Mesothelial cell of epicardium (in vitro differentiated cells): ENCODE measurements around the gene ZBTB21. TPM values are rescaled to one million over a fixed set of nuclear protein-coding genes. Genes with fewer than 3 reads are reported as not detected.
"Not testable (repeated sequence)": the region's sequence is repeated elsewhere in the genome, so short reads cannot be mapped to it uniquely, and the experiment has no call there.

Experiments
- DNase-seq, 2 experiments: peaks; one replicate each; pipeline ENCODE4 v3.0.0; 2021; ENCODE audit warnings: low spot score in 2 of 2; ENCODE audit not compliant: unreplicated experiment in 2 of 2
- H3K27ac Mint-ChIP-seq: 2 replicates; pipeline ENCODE4 v1.8.0; 2021; ENCODE audit warnings: mixed read lengths
- H3K27me3 Mint-ChIP-seq: 2 replicates; pipeline ENCODE4 v1.8.0; 2021; ENCODE audit warnings: low read depth, mixed read lengths
- H3K36me3 Mint-ChIP-seq: 2 replicates; pipeline ENCODE4 v1.8.0; 2021; ENCODE audit warnings: mixed read lengths
- H3K4me1 Mint-ChIP-seq: 2 replicates; pipeline ENCODE4 v1.8.0; 2021; ENCODE audit warnings: mixed read lengths
- H3K4me3 Mint-ChIP-seq: 2 replicates; pipeline ENCODE4 v1.8.0; 2021; ENCODE audit warnings: mild to moderate bottlenecking, moderate library complexity, mixed read lengths
- H3K9me3 Mint-ChIP-seq: 2 replicates; pipeline ENCODE4 v1.8.0; 2021; ENCODE audit warnings: mixed read lengths
- total RNA-seq: library from RNA; stranded (reverse); gene quantifications from 3 replicates; pipeline ENCODE4 v1.2.1, GENCODE V29; 2021
- TF ChIP-seq, protein P1 (sequence below): fragments of 200-600 bp; sonication (generic); IDR thresholded peaks from one replicate; pipeline ENCODE4 v1.5.0; 2021; ENCODE audit warnings: antibody characterized with exemption; ENCODE audit not compliant: unreplicated experiment

Gene ZBTB21
- total RNA-seq, 1 donor from 2014 or later = 17.4 TPM

DNA sequence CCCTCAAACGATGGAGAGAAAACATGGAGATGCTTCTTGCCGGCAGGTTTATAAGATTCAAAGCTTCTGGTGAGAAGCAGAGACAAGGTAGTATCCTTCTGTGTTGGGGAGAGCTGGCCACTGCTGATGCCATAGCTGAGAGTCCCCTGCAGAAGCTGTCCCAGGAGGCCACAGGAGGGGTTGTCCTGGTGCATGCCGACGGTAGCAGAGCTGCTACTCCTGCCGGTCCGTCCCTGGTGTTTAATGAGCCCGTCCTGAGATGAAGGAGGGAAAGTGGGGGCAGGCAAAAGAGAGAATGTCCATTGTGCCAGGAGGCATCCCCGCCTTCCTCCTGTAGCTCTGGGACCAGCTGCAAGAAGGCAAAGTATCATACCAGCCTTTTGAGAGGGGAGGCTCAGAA lies 46.0 kb downstream of the ZBTB21 start:
- Mint-ChIP-seq H3K27ac (no peak overlapping the region), H3K9me3 (no peaks in the 10 kb centered on the region), H3K27me3 (no peaks in the 10 kb centered on the region), H3K4me3 (no peak overlapping the region), H3K36me3 (no peaks in the 10 kb centered on the region), H3K4me1 (peaks cover 14% of the 10 kb centered on the region)
- no peak for DNase-seq
- TF ChIP-seq, protein P1, sequence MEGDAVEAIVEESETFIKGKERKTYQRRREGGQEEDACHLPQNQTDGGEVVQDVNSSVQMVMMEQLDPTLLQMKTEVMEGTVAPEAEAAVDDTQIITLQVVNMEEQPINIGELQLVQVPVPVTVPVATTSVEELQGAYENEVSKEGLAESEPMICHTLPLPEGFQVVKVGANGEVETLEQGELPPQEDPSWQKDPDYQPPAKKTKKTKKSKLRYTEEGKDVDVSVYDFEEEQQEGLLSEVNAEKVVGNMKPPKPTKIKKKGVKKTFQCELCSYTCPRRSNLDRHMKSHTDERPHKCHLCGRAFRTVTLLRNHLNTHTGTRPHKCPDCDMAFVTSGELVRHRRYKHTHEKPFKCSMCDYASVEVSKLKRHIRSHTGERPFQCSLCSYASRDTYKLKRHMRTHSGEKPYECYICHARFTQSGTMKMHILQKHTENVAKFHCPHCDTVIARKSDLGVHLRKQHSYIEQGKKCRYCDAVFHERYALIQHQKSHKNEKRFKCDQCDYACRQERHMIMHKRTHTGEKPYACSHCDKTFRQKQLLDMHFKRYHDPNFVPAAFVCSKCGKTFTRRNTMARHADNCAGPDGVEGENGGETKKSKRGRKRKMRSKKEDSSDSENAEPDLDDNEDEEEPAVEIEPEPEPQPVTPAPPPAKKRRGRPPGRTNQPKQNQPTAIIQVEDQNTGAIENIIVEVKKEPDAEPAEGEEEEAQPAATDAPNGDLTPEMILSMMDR = no peak

DNA sequence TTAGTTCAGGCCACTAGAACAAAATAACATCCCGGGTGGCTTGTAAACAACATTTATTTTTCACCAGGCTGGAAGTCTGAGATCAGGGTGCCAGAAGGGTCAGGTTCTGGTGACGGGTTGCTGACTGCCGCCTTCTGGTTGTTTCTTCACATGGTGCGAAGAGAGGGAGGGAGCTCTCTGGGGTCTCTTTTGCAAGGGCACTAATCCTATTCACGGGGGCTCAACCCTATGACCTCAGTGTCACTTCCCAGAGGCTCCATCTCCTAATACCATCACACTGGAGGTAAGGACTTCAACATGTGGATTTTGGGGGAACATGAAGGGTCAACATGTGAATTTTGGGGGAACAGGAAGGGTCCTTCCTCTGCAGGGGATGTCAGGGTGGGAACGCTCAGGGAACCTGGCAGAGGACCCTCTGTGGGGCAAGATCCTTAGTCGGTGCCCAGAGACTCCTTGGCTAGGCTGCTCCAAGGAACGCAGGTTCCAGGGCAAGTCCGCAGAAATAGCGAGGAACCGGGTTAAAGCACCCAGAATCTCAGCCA lies 47.7 kb downstream of the ZBTB21 start:
- H3K4me3 Mint-ChIP-seq = no peak overlapping the region
- TF ChIP-seq, protein P1 = no peak
- no peak overlapping the region for H3K27ac Mint-ChIP-seq

DNA sequence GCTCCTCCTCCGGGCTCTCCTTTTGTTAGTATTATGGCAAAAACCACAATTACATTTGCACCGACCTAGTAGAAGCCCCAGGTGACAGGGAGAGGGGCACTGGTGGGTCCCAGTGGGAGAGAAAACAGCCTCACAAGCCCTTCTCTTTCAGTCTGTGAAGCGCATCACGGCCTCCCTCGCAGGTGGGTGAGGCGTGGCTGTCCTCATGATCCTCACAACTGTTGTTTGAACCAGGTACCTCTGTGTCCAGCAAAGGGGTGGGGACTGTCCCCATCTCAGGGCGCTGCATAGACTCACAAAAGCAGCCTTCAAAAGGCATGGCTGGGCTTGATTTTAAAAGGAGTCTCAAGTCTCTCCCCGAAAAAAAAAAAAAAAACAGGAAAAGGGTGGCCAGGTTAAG lies 48.4 kb downstream of the ZBTB21 start:
- no peak overlapping the region for H3K27ac Mint-ChIP-seq
- H3K4me3 Mint-ChIP-seq = no peak overlapping the region
- H3K27me3 Mint-ChIP-seq = no peaks in the 10 kb centered on the region
- peaks cover 14% of the 10 kb centered on the region for H3K4me1 Mint-ChIP-seq
- TF ChIP-seq, protein P1 = no peak
- no peaks in the 10 kb centered on the region for H3K36me3 Mint-ChIP-seq
- no peaks in the 10 kb centered on the region for H3K9me3 Mint-ChIP-seq
- no peak for DNase-seq

More for the DNA sequence above, 47.7 kb downstream of the ZBTB21 start:
- no peaks in the 10 kb centered on the region for H3K27me3 Mint-ChIP-seq
- H3K36me3 Mint-ChIP-seq = no peaks in the 10 kb centered on the region
- DNase-seq = no peak
- H3K4me1 Mint-ChIP-seq = peaks cover 6% of the 10 kb centered on the region
- H3K9me3 Mint-ChIP-seq = no peaks in the 10 kb centered on the region

DNA sequence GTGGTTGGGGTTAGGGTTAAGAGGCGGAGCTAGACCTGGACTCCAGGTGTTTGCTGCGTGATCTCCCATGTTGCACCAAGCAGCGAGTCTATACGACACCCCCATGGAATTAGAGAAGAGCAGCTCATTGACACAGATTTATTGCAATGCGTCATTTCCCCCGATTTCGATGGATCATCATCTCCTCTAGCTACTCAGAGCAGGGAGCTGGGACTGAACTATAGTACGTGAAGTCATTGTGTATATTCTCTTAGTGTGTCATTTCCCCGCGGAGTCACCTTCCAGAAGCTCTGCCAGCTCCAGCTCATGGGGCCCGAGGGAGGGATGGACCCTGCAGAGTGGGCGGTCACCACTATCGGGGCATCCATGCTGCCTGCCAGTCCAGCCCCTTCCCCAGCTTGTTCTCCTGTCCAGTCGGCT lies 48.9 kb downstream of the ZBTB21 start:
- Mint-ChIP-seq H3K27ac (no peak overlapping the region), H3K9me3 (no peaks in the 10 kb centered on the region), H3K4me3 (no peak overlapping the region), H3K27me3 (no peaks in the 10 kb centered on the region), H3K4me1 (peaks cover 17% of the 10 kb centered on the region), H3K36me3 (no peaks in the 10 kb centered on the region)
- TF ChIP-seq, protein P1 = no peak
- DNase-seq = no peak

DNA sequence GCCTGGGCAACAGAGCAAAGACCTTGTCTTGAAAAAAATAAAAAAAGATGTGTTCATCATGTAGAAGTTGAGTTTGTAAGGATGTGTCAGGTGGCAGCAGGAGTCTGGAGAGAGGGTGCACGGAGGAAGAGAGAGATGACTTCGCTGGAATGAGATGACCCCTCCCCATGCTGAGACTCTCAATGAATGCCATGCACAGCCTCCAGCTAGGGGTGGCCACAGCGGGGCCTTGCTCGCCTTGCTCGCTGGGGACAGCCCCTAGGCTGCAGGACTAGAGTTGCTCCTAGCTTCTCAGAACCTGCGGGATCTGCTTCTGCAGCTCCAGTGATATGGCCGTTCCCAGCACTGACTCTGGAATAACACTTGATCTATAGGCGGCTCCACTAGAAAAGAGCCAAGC lies 49.8 kb downstream of the ZBTB21 start:
- Mint-ChIP-seq H3K27me3 (no peaks in the 10 kb centered on the region), H3K27ac (no peak overlapping the region), H3K4me3 (no peak overlapping the region), H3K4me1 (peaks cover 21% of the 10 kb centered on the region), H3K9me3 (no peaks in the 10 kb centered on the region), H3K36me3 (no peaks in the 10 kb centered on the region)
- DNase-seq = no peak
- TF ChIP-seq, protein P1 = no peak

DNA sequence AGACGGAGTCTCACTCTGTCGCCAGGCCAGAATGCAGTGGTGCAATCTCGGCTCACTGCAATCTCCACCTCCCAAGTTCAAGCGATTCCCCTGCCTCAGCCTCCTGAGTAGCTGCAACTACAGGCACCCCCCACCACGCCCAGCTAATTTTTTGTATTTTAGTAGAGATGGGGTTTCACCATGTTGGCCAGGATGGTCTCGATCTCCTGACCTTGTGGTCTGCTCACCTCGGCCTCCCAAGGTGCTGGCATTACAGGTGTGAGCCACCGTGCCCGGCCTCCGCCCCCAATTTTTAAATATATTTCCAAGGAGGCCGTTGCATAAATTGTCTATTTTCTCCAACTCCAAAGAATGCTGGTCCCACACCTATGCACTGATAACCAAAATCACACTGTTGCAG lies 50.5 kb downstream of the ZBTB21 start:
- not testable (repeated sequence) for H3K9me3 Mint-ChIP-seq, H3K27ac Mint-ChIP-seq, H3K36me3 Mint-ChIP-seq, H3K4me3 Mint-ChIP-seq, H3K27me3 Mint-ChIP-seq, DNase-seq
- peaks cover 19% of the 10 kb centered on the region for H3K4me1 Mint-ChIP-seq
